Left lobe of liver (tissue), 2 donors: ENCODE results near the gene JAM2. TPM values are rescaled to one million over a fixed set of nuclear protein-coding genes. Genes with fewer than 3 reads are reported as not detected.
"Not testable (repeated sequence)": the region's sequence is repeated elsewhere in the genome, so short reads cannot be mapped to it uniquely, and the experiment has no call there.

Experiments
- ATAC-seq: fragments of 200-7000 bp; cut with Tn5 transposase; one replicate; pipeline ENCODE4 v1.9.1; 2020; ENCODE audit warnings: mild to moderate bottlenecking, moderate library complexity
- DNase-seq: peaks from one replicate; pipeline ENCODE4 v3.0.0-alpha.2; 2020; ENCODE audit warnings: low spot score
- total RNA-seq: library from RNA; stranded (reverse); gene quantifications from one replicate; pipeline ENCODE4 v1.2.1, GENCODE V29; 2021
- donor health status: DM: no; HTN: no; CAD: no; lungs with moderate emphysema.
- donor health status: DM: no; HTN: yes; CAD: no.

JAM2 gene, protein sequence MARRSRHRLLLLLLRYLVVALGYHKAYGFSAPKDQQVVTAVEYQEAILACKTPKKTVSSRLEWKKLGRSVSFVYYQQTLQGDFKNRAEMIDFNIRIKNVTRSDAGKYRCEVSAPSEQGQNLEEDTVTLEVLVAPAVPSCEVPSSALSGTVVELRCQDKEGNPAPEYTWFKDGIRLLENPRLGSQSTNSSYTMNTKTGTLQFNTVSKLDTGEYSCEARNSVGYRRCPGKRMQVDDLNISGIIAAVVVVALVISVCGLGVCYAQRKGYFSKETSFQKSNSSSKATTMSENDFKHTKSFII
- total RNA-seq: 1.8 TPM

DNA sequence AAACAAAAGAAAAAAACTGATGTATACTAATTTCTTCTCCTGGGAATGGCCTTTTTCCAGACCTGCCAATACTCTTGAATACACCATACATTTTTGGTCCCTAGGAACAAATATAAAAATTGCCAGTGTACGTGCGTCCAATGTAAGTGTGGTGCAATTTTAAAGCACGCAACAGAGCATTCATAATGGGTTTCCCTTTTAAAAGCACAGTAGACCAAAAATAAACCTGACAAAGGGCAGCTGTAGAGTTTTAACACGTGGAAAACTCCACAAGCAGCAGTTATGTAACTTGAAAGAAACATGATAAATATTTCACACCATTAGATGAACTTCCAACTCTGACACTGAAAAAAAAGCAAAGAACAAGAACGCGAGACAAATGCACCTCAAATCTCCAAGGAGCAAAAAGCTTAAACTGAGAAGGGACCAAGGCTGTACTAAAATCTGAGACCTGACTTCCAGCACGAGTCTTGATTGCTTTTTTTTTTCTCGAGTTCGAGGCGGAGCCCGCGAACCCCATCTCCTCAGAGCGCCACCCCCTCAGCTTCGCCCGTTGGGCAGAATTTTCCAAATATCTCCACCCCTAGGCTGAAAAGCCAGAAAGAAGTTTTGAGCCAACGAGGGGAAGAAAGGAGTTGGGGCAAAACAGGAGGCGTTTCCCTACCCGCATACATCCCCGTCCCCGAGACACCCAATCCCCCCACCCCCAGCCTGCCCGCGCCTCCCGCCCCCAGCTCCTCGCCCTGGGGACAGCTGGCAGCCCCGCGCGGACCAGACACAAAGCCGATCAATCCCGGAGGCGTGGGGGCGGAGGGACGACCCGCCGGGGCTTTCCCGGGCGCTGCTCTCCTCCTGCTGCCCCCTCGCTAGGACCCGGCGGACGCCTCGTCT, at the start of gene JAM2:
Gene JAM2, plus strand, starts transcription at position 599 of the 891 bp plus-strand sequence. CDS start 564 bp downstream, outside the sequence.
- peak; percentile 58 for ATAC-seq
- DNase-seq: no peak

GRCh38 chr21:25589887-25590286, 49.2 kb upstream of the JAM2 start:
- ATAC-seq (no peak), DNase-seq (no peak)

GRCh38 chr21:25607151-25608043, 31.7 kb upstream of the JAM2 start, which contains the start of gene MRPL39:
MRPL39 (minus strand) TSS chr21:25607481; CDS start chr21:25607475, 6 bp downstream.
- peak; percentile 95 for ATAC-seq
- peak; percentile 86 for DNase-seq

- ATAC-seq: peak; percentile 88
- DNase-seq: peak; percentile 79
Observed at GRCh38 chr21:25608044-25608737, 30.9 kb upstream of the JAM2 start.

GRCh38 chr21:25614441-25614840, 24.6 kb upstream of the JAM2 start:
- no peak for ATAC-seq
- no peak for DNase-seq

DNA sequence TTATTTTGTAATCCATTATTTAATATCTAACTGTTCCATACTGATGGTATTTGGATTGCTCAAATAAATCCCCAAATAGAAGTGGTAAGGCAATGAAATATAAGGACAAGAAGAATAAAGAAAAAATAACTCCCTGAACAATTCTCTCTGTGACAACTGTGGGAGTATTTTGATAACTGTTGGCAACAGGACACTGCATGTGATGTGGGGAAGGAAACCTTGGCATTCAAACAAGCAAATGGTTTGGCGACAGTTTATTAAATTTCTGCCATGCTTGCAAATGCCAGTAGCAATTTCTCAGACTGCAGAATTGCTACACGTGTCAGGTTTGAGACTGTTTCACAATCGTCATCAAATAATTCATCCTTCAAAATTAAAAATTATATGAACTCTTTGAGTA, 23.2 kb upstream of the JAM2 start:
- ATAC-seq (no peak), DNase-seq (no peak)

GRCh38 chr21:25619198-25619597, 19.9 kb upstream of the JAM2 start:
- DNase-seq (no peak), ATAC-seq (no peak)

DNA sequence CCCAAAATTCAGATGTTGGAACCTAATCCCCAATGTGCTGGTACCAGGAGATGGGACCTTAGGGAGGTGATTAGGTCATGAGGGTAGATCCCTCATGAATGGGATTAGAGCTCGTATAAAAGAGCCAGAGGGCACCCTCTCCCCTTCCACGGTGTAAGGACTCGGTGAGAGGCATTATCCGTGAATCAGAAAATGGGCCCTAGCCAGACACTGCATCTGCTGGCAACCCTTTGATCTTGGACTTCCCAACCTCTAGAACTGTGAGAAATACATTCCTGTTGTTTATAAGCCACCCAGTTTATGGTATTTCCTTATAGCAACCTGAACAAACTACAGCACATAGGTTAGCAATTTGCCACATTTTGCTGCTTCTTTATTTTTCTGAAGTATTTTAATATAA, 14.5 kb upstream of the JAM2 start:
- DNase-seq (no peak), ATAC-seq (no peak)

DNA sequence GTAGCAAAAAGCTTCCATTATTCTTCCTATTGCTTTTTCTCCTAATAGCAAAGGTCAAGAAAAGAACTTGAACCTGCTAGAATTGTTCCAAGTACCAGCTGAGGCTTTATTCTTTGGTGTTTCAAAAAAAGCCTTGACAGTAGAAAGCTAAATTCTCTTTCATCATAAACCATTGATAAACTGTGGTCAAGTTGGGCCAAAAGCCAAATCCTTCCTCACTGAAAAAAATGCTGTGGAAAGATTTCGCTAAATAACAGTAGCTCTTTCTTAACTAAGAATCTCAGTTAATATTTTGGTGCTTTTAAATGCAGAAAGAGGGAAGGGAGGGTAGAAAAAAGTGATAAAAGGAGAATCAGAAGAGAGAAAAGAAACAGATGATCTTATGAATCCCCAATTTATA, 14.0 kb upstream of the JAM2 start:
- no peak for ATAC-seq
- no peak for DNase-seq

DNA sequence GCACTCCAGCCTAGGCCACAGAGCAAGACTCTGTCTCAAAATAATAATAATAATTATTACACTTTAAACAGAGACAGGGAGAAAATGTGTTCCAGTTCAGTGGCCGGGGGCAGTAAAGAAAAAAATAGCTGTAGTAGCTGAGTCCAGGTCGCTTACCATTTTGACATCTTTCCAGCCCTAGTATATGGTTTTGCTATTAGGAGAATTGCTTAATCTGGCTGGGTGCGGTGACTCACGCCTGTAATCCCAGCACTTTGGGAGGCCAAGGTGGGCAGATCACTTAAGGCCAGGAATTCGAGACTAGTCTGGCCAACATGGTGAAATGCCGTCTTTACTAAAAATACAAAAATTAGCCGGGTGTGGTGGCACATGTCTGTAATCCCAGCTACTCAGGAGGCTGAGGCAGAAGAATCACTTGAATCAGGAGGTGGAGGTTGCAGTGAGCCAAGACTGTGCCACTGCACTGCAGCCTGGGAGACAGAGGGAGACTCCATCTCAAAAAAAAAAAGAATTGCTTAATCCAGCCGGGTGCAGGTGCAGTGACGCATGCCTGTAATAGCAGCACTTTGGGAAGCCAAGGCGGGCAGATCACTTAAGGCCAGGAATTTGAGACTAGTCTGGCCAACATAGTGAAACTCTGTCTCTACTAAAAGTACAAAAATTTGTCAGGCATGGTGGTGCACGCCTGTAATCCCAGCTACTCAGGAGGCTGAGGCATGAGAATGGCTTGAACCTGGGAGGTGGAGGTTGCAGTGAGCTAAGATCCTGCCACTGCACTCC, 13.1 kb upstream of the JAM2 start:
- not testable (repeated sequence) for ATAC-seq, DNase-seq

DNA sequence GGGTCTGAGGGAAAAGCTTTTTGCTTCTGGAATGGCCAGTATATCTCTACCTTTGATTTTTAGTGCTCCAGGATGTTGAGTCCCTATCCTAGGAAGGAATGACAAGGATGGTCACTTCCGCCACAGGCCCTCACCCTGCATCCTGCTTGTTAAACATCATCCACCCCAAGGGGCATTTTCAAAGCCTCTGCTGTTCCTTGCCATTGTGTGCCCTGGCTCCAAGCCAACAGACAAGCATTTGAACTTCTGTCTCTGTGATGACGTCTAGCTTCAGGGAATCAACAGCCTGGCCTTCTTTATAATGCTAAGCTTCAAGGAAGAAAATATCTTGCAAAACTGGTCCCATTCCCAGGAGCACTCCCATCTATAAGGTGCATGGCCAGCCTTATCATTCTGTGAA, 12.3 kb upstream of the JAM2 start:
- DNase-seq (no peak), ATAC-seq (peak; percentile 37)

- ATAC-seq (no peak), DNase-seq (no peak)
Observed at GRCh38 chr21:25632296-25632695, 6.8 kb upstream of the JAM2 start.

DNA sequence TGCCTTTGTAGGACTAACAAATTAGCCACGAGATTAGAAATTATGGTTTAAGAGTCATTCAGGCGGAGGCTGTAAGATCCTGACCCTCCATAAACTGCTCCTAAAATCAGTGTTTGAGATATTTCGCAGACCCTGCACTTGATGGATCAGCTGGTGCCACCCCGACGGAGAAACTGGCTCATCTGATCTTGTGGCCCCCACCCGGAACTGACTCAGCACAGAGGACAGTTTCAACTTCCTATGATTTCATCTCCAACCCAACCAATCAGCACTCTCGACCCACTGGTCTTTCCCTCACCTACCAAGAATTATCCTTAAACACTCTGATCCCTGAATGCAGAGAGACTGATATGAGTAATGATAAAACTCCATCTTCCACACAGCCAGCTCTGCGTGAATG, 3.7 kb upstream of the JAM2 start:
- ATAC-seq (no peak), DNase-seq (no peak)

GRCh38 chr21:25636727-25637126, 2.3 kb upstream of the JAM2 start:
- ATAC-seq (no peak), DNase-seq (no peak)

DNA sequence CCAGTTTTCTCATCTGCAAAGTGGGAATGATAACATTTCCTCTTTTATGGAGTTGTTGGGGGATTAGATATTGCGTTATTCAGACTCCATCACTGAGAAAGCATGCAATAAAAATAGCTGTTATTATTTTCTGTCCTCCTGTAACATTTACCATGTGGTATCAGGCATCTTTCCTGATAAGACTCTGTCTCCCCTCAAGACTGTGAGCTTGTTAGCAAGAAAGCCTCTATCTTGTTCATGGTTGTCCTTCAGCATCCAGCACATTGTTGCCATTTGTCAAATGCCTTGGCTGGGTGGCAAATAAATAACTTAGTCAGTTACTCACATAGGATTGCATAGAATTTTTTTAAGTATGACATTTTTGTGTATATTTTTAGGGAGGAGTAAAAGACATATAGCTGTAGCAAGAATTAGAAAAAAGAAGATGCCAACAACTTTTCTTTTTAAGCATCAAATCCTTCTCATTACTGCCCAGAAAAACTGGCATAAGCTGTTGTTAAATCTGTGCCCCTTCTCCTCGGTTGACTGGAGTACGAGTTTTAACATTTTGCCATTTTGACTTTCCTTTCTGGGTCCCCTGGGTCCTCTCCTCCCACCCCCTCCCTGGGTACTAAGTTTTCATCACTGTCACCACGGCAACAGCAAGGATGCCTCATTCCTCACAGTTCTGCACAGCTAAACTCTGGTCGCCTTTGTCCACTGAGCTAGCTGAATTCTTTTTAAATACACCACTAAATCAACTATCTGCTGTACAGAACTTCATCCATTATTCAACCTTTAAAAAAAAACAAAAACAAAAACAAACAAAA, 1.0 kb upstream of the JAM2 start:
- ATAC-seq (no peak), DNase-seq (no peak)

GRCh38 chr21:25639551-25640201, 618 bp downstream of the JAM2 start:
- DNase-seq (no peak), ATAC-seq (peak; percentile 65)

- DNase-seq (no peak), ATAC-seq (peak; percentile 53)
Observed at GRCh38 chr21:25640202-25640942, 1.3 kb downstream of the JAM2 start.

DNA sequence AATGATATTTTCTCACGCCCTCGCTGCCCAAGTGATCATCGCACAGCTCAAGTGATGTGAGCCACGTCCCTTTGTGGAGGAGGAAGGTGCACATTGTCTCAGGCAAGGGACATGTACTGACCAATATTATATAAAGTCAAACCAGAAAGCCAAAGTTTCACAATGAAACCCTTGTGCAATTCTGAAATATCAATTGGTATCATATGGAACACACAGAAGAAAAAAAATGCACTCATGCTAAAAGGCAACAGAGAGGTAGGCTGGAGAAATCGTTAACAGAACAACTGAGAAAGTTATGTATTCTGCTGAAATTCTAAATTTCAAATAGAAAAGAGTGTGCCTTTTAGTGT, 1.9 kb downstream of the JAM2 start:
- no peak for DNase-seq
- ATAC-seq: no peak
